HG03521 (cell line): ENCODE data around the gene DAB1.

Source experiments
- ATAC-seq: cut with Tn5 transposase; IDR thresholded peaks from one replicate; pipeline ENCODE4 v1.9.1; 2021; ENCODE audit warnings: mild to moderate bottlenecking, moderate library complexity; ENCODE audit not compliant: unreplicated experiment

The DAB1 gene

DNA sequence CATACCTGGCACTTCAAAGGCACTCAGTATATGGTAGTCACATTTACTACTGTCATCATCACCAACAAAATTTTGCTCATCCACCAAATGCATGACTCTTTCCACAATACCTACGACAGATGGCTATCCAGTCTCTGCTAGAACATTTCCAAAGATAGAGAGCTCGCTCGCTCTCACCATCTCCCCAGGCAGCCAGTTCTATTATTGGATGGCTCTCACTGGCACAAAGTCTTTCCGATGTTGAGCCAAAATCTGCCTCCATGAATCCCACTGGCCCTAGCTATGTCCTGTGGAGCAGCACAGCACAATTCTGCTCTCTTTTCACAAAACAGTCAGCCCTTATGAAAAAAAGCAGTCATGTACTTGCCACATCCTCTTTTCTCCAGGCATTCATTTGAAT, 102.1 kb downstream of the DAB1 start:
- no peak for ATAC-seq

DNA sequence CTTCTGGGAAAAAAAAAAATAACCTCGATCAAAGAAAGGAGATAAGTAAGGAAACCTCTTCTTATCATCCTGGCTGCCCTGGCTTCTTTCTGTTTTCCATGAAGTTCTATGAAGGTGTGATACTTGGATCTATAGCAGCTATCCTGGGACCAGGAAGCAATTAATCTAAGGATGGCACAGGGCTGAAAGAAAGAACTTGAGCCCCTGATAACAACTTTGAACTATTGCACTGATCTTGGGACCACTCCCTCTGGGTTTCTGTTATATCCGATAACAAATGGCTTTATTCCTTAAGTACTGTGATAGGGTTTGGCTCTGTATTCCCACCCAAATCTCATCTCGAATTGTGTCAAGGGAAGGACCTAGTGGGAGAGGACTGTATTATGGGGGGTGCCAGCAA, 104.1 kb downstream of the DAB1 start:
- ATAC-seq, result no peak

- no peak for ATAC-seq
Measured at GRCh38 chr1:57319165-57319564, 104.7 kb downstream of the DAB1 start.

DNA sequence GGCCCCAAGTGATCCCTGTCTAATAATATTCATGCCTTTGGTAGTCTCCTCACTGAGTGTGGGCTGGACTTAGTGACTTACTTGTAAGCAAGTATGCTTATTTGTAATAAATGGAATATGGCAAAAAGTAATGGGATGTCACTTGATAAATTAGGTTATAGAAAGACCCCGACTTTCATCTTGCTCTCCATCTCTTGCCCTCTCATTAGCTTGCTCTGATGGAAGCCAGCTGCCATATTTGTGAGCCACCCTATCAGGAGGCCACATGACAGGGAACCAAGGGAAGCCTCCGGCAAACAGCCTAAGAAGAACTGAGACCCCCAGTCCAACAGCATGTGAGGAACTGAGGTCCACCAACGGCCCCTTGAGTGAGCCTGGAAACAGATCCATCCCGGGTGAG, 107.0 kb downstream of the DAB1 start:
- no peak for ATAC-seq

DNA sequence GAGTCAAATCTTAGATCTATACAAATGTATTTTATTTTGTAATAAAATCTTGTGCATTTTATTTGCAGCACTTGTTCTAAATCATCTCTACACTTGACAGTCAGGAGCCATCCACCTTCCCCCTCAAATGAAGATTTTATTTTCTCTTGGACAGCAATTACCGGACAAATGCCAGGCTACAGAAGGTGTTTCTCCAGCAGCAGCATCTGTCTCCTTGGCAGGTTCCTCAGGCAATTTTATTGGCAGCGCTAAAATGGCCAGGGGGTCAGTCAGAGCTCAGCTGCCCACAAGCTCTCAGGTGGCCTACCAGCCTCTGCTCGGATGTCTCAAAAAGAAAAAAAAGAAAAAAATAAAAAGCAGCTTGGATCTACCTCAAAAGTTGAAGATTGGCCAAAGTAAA, 107.6 kb downstream of the DAB1 start:
- no peak for ATAC-seq

DNA sequence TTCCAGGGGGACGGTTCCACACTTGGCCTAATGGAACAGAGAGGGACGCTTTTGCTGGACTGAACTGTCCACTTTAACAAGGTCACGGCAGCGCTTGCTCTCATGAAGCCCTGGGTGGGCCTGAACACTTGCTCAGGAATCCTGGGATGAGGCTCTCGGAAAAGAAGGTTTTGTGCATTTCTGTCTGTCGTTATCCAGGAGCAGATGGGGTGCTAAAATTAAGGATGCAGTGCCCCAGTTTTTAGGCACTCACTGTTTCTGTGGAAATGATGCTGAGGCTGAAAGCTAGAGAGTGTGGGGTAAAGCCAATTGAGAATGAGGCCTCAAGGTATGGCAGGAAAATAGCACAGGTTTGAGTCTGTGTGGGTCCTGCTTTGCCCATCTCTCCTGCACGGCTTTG, 111.0 kb downstream of the DAB1 start:
- ATAC-seq, result no peak

GRCh38 chr1:57311411-57311810, 112.4 kb downstream of the DAB1 start:
- ATAC-seq, result no peak

DNA sequence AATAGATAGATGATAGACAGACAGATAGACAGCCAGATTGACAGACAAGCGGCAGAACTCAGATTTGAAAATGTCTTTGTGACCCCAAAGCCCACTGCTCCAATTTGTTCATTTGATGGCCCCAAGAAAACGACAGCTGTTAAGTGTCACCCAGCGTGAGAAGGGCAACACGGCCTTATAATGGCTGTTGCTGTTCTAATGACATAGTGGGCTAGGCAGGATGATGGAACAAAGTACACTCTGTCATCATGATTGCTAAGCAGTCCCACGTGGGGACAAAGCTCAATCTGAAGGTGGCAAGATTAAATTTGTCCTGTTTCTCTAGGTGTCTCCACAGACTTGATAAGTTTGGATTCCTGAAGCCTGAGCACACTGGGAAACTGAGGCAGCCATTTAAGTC, 112.9 kb downstream of the DAB1 start:
- no peak for ATAC-seq

GRCh38 chr1:57309630-57310029, 114.2 kb downstream of the DAB1 start:
- ATAC-seq, result no peak

- ATAC-seq, result peak; percentile 63
Measured at GRCh38 chr1:57307392-57308170, 116.3 kb downstream of the DAB1 start.

GRCh38 chr1:57304591-57304990, 119.3 kb downstream of the DAB1 start:
- ATAC-seq, result no peak

DNA sequence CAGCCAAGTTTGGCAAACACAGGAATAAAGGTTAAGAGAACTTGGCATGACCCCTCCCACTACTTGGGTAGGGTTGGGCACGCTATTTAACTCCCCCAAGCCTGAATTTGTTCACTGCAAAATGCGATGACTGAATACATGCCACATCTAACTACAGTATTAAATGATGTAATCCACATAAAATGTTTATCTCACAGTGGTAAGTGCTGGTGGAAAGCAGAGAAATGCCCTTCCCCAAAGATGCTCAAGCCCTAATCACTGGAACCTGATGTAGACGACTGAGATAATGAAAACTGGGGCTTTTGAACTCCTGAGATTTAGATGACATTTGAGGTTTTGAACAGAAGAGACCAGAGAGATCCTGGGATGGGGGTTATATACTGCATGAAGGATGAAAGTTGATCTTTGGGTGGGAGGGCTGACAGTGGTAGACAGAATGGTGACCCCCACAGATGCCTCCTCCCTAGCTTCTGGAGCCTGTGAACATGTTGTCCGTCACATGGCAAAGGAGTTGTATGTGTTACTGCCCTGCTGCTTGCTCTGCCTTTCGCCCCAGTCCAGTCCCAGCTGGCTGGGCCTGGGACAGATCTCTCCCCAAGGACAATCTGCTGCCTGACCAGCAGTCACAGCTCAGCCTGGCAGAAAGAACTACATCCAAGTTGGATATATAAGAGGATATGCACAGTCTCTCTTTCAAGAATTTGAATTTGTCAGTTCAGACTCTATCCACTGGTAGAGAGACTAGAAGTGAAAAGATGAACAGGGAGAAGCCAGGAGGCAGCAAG, 120.9 kb downstream of the DAB1 start:
- ATAC-seq, result no peak

GRCh38 chr1:57300186-57300585, 123.7 kb downstream of the DAB1 start:
- no peak for ATAC-seq

DNA sequence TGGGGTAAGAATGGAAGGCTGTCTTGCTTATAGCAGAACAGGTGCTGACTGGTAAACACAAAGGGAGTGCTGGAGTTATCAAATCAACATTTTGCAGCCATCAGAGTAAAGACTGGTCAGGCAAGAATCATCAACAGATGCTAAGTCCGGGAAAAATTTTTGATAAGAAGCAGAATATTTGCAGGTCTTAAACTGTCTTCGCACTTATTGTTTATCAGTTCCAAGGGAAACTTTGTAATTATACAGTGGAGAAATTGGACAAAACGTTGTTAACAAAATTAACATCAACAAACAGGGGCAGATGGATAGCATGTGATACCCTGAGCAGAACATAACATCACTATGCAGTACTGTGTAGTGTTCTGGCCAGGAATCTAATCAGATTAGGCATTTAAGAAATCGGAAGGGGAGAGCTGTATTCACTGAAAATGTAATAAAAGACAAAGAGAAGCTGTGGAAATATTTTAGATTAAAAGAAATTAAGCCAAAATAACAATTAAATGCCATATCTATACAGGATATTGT, 127.1 kb downstream of the DAB1 start:
- no peak for ATAC-seq

GRCh38 chr1:57295326-57295725, 128.5 kb downstream of the DAB1 start:
- no peak for ATAC-seq

- ATAC-seq, result no peak
Measured at GRCh38 chr1:57294177-57294576, 129.7 kb downstream of the DAB1 start.

- ATAC-seq, result no peak
Measured at GRCh38 chr1:57293214-57293613, 130.6 kb downstream of the DAB1 start.

- no peak for ATAC-seq
Measured at GRCh38 chr1:57289781-57290180, 134.1 kb downstream of the DAB1 start.

- ATAC-seq, result no peak
Measured at GRCh38 chr1:57285992-57286391, 137.9 kb downstream of the DAB1 start.

DNA sequence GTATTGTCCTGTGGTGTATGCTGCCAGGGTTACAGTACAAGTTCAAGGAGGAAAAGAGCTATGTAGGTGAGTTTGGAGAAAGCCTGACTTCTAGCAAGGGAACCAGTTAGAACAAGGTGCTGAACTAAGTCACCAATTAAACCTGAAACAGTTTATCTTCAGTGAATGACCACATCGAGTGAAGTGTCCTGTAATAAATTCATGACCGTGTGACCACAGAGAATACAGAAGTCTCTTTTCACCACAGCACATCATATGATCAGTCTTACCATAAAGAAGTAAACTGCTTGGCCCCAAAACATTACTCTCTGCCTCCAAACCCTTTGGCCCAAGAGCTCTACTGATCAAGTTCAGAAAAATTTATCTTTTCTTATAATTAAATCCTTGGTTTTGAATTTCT, 141.4 kb downstream of the DAB1 start:
- no peak for ATAC-seq

GRCh38 chr1:57281324-57281723, 142.5 kb downstream of the DAB1 start:
- no peak for ATAC-seq
